ENCODE results near the gene RNLS. TPM values are rescaled to one million over a fixed set of nuclear protein-coding genes. Genes with fewer than 3 reads are reported as not detected.

Gene RNLS
- total and polyA plus RNA-seq, 2 of the 8 experiments (the other 6 are each of a cell fraction or from before 2014, with no cell fraction given), result 7.5 to 12.7 TPM

DNA sequence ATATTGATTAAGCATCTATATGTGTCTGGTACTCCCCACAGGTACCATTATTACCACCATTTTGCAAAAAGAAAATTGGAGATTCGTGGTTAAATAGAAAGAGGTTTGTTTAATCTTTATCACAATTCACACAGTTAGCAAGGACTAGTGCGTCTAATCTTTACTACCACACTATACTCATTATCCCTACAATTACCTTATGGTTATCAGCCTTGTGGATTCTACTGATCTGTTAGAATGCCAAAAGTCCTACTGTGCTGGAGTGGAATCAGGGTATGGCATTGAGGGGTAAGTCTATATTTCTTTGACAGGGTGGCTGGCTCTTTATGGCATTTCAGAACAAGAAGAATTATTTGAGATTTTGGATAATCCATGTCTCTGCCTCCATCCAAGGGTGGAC, 156.1 kb downstream of the RNLS start:
- H3K36me3 ChIP-seq (ENCODE audit: control insufficient read depth in 2 of 4, insufficient read depth in 4 of 4, low read length in 3 of 4), result no peaks in the 10 kb centered on the region
- H3K79me2 ChIP-seq (ENCODE audit: control insufficient read depth in 1 of 2, insufficient read depth in 2 of 2, low read length in 2 of 2), result no peaks in the 10 kb centered on the region
- no peak overlapping the region for H3K14ac ChIP-seq (ENCODE audit: insufficient read length)
- H3K56ac ChIP-seq (replicated peaks; ENCODE audit: insufficient read length, low read depth, low read length), result no peak overlapping the region
- no peak overlapping the region for H3K27ac ChIP-seq (ENCODE audit: low read depth, low read length)
- no peak overlapping the region for H2BK120ac ChIP-seq (replicated peaks; ENCODE audit: low read depth, low read length)
- no peaks in the 10 kb centered on the region for H3K4me1 ChIP-seq (replicated peaks in 1 of 4; ENCODE audit: control insufficient read depth in 3 of 4, insufficient read depth in 4 of 4, low read length in 3 of 4)
- H4K91ac ChIP-seq (replicated peaks; ENCODE audit: insufficient read length, low read length), result no peak overlapping the region
- no peak overlapping the region for H3K4ac ChIP-seq (replicated peaks; ENCODE audit: insufficient read length, low read depth, low read length)
- no peak overlapping the region for H2AFZ ChIP-seq (ENCODE audit: low read length)
- no peak overlapping the region for H2BK5ac ChIP-seq (ENCODE audit: low read depth, low read length)
- CTCF ChIA-PET (ENCODE audit: partially characterized antibody), result no interaction called here
- no peak overlapping the region for H3K18ac ChIP-seq (ENCODE audit: extremely low read depth, low read length)
- H4K5ac ChIP-seq (ENCODE audit: insufficient read length, low read depth, low read length), result no peak overlapping the region
- H3K4me2 ChIP-seq (ENCODE audit: insufficient read depth in 1 of 2, low read depth in 2 of 2, low read length in 2 of 2), result no peak overlapping the region
- H3K9ac ChIP-seq (replicated peaks in 1 of 4; ENCODE audit: extremely low read depth in 1 of 4, low read depth in 3 of 4, low read length in 3 of 4), result no peak overlapping the region
- no peaks in the 10 kb centered on the region for H3K27me3 ChIP-seq (replicated peaks in 1 of 4; ENCODE audit: control insufficient read depth in 3 of 4, extremely low read depth in 1 of 4, insufficient read depth in 3 of 4, low read length in 3 of 4)
- no peak overlapping the region for H3K4me3 ChIP-seq (ENCODE audit: extremely low read depth in 1 of 4, insufficient read depth in 2 of 4, low read depth in 3 of 4, low read length in 4 of 4)
- no peak overlapping the region for H4K8ac ChIP-seq (ENCODE audit: extremely low read depth, insufficient read depth, low read length)
- H3K9me3 ChIP-seq (ENCODE audit: insufficient read depth in 2 of 2, low read depth in 1 of 2, low read length in 1 of 2), result no peaks in the 10 kb centered on the region
- no peaks in the 10 kb centered on the region for H4K20me1 ChIP-seq (replicated peaks in 1 of 2; ENCODE audit: control insufficient read depth in 1 of 2, insufficient read depth in 2 of 2, low read length in 2 of 2)
- H3K23me2 ChIP-seq (ENCODE audit: low read depth, low read length), result no peaks in the 10 kb centered on the region
- no peaks in the 10 kb centered on the region for H3K79me1 ChIP-seq (ENCODE audit: low read depth, low read length)
- H2BK15ac ChIP-seq (ENCODE audit: low read length), result no peak overlapping the region
- no peak overlapping the region for H2BK12ac ChIP-seq (ENCODE audit: low read depth, low read length)
- POLR2A ChIA-PET (ENCODE audit: partially characterized antibody), result no interaction called here
- H3K23ac ChIP-seq (ENCODE audit: insufficient read length), result no peak overlapping the region
- 84% methylated on average over 2 of the region's 2 CpGs; no CpG with 5 or more reads in 1 of the 2 experiments for WGBS, 2 experiments (ENCODE audit: extremely low coverage in 1 of 2, insufficient coverage in 1 of 2, insufficient read length in 1 of 2, insufficient replicate concordance in 2 of 2, low coverage in 1 of 2, low lambda C conversion rate in 2 of 2, missing lambda C conversion rate in 1 of 2)
- no peak overlapping the region for H2BK20ac ChIP-seq (ENCODE audit: low read length)
- no peak for FAIRE-seq
- no peak for DNase-seq (ENCODE audit: low read depth in 1 of 2, low spot score in 2 of 2)
- H2AK5ac ChIP-seq (ENCODE audit: low read depth, low read length), result no peak overlapping the region
- TF ChIP-seq NRF1 (IDR thresholded peaks at IDR 0.05; ENCODE audit: low read depth, low read length) (no peak), POLR2AphosphoS5 (IDR thresholded peaks at IDR 0.05; ENCODE audit: low read depth, low read length) (no peak), SAP30 (IDR thresholded peaks at IDR 0.05; ENCODE audit: insufficient read depth, insufficient replicate concordance, low read length) (no peak), RBBP5 (IDR thresholded peaks at IDR 0.05; ENCODE audit: borderline replicate concordance, low read depth, low read length) (no peak), SIN3A (conservative IDR thresholded peaks at IDR 0.05 in 1 of 2, IDR thresholded peaks at IDR 0.05 in 1 of 2; ENCODE audit: low read depth in 1 of 2, low read length in 2 of 2) (no peak), POU5F1 (IDR thresholded peaks at IDR 0.05; ENCODE audit: low read depth, low read length) (no peak), FOSL1 (IDR thresholded peaks at IDR 0.05; ENCODE audit: insufficient read depth, low read depth, low read length) (no peak)
- TF ChIP-seq, protein P1, sequence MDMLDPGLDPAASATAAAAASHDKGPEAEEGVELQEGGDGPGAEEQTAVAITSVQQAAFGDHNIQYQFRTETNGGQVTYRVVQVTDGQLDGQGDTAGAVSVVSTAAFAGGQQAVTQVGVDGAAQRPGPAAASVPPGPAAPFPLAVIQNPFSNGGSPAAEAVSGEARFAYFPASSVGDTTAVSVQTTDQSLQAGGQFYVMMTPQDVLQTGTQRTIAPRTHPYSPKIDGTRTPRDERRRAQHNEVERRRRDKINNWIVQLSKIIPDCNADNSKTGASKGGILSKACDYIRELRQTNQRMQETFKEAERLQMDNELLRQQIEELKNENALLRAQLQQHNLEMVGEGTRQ (IDR thresholded peaks at IDR 0.05; ENCODE audit: low read length), result no peak
- TF ChIP-seq, protein P2, sequence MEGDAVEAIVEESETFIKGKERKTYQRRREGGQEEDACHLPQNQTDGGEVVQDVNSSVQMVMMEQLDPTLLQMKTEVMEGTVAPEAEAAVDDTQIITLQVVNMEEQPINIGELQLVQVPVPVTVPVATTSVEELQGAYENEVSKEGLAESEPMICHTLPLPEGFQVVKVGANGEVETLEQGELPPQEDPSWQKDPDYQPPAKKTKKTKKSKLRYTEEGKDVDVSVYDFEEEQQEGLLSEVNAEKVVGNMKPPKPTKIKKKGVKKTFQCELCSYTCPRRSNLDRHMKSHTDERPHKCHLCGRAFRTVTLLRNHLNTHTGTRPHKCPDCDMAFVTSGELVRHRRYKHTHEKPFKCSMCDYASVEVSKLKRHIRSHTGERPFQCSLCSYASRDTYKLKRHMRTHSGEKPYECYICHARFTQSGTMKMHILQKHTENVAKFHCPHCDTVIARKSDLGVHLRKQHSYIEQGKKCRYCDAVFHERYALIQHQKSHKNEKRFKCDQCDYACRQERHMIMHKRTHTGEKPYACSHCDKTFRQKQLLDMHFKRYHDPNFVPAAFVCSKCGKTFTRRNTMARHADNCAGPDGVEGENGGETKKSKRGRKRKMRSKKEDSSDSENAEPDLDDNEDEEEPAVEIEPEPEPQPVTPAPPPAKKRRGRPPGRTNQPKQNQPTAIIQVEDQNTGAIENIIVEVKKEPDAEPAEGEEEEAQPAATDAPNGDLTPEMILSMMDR (IDR thresholded peaks at IDR 0.05; ENCODE audit: control extremely low read depth in 1 of 3, insufficient read depth in 1 of 3, low read depth in 1 of 3, low read length in 3 of 3), result no peak
